Immature natural killer cell (primary cell): ENCODE data around the gene GDF15. TPM values are rescaled to one million over a fixed set of nuclear protein-coding genes. Genes with fewer than 3 reads are reported as not detected.
"Not testable (repeated sequence)": the region's sequence is repeated elsewhere in the genome, so short reads cannot be mapped to it uniquely, and the experiment has no call there.

Source experiments
- DNase-seq, 3 donors: peaks; one replicate each; pipeline ENCODE4 v3.0.0; 2022; ENCODE audit warnings: mixed read lengths in 1 of 3
- H3K27ac Mint-ChIP-seq, 6 donors: one replicate each; pipeline ENCODE4 v1.8.0; 2020; ENCODE audit warnings: mixed read lengths in 6 of 6, mild to moderate bottlenecking in 5 of 6, inconsistent platforms in 4 of 6, moderate library complexity in 3 of 6
- H3K27me3 Mint-ChIP-seq, 3 donors: one replicate each; pipeline ENCODE4 v1.8.0; 2020 to 2021; ENCODE audit warnings: low read depth in 3 of 3, mild to moderate bottlenecking in 3 of 3, mixed read lengths in 3 of 3, moderate library complexity in 3 of 3, inconsistent platforms in 1 of 3
- H3K36me3 Mint-ChIP-seq, 3 donors: one replicate each; pipeline ENCODE4 v1.8.0; 2020; ENCODE audit warnings: mixed read lengths in 3 of 3, inconsistent platforms in 2 of 3, mild to moderate bottlenecking in 2 of 3
- H3K4me1 Mint-ChIP-seq, 2 donors: one replicate each; pipeline ENCODE4 v1.8.0; 2020; ENCODE audit warnings: inconsistent platforms in 2 of 2, mild to moderate bottlenecking in 2 of 2, mixed read lengths in 2 of 2, moderate library complexity in 1 of 2
- H3K4me3 Mint-ChIP-seq, 5 donors: one replicate each; pipeline ENCODE4 v1.8.0; 2020; ENCODE audit warnings: mild to moderate bottlenecking in 5 of 5, mixed read lengths in 5 of 5, inconsistent platforms in 3 of 5, moderate library complexity in 3 of 5
- H3K9me3 Mint-ChIP-seq, 6 donors: one replicate each; pipeline ENCODE4 v1.8.0; 2020; ENCODE audit warnings: mild to moderate bottlenecking in 6 of 6, mixed read lengths in 6 of 6, inconsistent platforms in 4 of 6, moderate library complexity in 3 of 6
- polyA plus RNA-seq, 3 donors: library from polyadenylated mRNA; unstranded; fragments of 300-500 nt; fragmentation: Illumina TruSeq; gene quantifications; one replicate each; pipeline ENCODE4 v1.2.3, GENCODE V29; 2021

GDF15 gene
- polyA plus RNA-seq, 3 donors from 2014 or later, result not detected

DNA sequence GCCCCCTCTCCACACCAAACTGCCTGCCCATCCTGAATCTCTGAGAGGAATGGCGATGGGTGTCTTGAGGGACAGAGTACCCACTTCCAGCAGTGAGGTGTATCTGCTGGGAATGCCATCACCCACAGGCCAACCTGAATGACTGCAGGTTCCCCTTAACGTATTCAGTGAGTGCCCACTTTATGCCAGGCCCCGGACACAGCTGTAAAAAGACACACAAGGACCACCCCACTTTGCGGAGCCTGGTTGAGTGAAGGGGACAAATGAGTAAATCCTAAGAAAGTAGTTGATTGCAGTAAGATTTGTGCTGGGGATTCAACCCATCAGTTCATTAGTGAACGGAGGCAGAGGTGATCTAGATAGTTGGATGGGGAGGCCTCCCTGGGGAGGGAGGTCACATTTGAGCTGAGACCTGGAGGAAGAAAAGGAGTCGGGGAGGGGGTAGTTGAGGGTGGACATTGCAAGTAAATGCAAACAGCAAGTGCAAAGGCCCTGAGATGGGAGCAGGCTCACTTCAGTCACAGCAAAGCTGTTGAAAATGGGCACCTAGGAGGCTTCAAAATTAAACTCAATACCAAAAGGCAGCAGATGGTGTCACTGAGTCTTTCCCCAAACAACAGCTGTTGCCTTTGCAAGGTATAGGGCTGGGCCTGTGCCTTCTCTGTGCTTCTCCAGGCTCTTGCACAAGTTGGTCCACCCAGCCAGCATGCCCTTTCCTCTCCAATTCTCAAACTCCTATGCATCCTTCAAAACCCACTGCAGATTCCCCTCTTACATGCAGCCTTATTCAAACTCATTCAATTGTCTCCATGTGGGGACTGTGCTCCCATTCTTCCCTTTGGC lies 4.3 kb downstream of the GDF15 start:
- Mint-ChIP-seq H3K36me3 (peaks cover 0 to 4% (median 0%) of the 10 kb centered on the region in 3 donors), H3K9me3 (no peaks in the 10 kb centered on the region), H3K27me3 (peaks cover 0 to 14% (median 1%) of the 10 kb centered on the region in 3 donors), H3K27ac (peak overlapping the region in 1 of 6 donors; percentile 72), H3K4me3 (peak overlapping the region in 1 of 5 donors; percentile 49), H3K4me1 (peaks cover 14 to 16% of the 10 kb centered on the region in 2 donors)
- DNase-seq, result no peak

DNA sequence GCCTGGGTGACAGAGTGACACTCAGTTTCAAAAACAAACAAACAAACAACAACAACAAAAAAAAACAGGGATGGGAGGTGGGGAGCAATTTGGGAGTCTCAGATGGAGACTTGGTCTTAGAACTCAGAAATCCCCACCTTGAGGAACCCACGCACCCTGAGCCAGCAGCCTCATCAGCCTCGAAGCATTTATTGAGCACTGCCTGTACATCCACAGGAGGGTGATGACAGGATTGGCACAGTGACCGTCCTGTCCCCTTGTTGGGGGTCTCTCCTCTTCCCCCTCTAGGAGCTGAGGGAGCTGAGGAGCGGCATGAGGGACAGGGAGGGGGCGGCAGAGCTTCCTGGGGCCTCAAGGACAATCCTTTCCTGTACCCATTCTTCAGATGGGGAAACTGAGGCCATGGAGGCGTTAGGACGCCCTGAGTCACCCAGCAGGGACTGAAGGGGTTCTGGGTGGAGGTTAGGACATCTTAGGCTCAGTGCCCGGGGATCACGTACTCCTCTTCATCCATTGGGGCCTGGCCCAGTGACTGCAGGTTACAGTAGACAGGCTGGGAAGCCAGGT lies 5.6 kb downstream of the GDF15 start:
- no peaks in the 10 kb centered on the region for H3K9me3 Mint-ChIP-seq
- peaks cover 0 to 4% (median 0%) of the 10 kb centered on the region in 3 donors for H3K36me3 Mint-ChIP-seq
- peaks cover 0 to 9% (median 1%) of the 10 kb centered on the region in 3 donors for H3K27me3 Mint-ChIP-seq
- H3K27ac Mint-ChIP-seq, result no peak overlapping the region
- no peak for DNase-seq
- peaks cover 14 to 16% of the 10 kb centered on the region in 2 donors for H3K4me1 Mint-ChIP-seq
- H3K4me3 Mint-ChIP-seq, result no peak overlapping the region

DNA sequence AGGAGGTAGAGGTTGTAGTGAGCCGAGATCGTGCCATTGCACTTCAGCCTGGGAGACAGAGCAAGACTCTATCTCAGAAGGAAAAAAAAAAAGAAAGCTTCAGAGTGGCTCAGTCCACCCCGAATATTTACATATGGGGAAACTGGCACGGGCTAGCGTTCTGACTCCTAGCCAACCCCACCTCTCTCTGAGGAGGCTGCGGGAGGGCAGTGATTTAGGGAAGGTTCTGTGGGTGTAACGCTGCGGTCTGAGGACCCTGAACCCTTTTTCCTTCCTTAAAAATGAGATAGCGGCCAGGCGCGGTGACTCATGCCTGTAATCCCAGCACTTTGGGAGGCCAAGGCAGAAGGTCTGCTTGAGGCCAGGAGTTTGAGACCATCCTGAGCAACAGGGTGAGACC lies 6.5 kb downstream of the GDF15 start:
- H3K27me3 Mint-ChIP-seq, result peaks cover 0 to 7% (median 1%) of the 10 kb centered on the region in 3 donors
- H3K4me3 Mint-ChIP-seq, result no peak overlapping the region
- no peak for DNase-seq
- H3K9me3 Mint-ChIP-seq, result no peaks in the 10 kb centered on the region
- H3K36me3 Mint-ChIP-seq, result peaks cover 0 to 4% (median 0%) of the 10 kb centered on the region in 3 donors
- no peak overlapping the region for H3K27ac Mint-ChIP-seq
- H3K4me1 Mint-ChIP-seq, result peaks cover 11 to 21% of the 10 kb centered on the region in 2 donors

DNA sequence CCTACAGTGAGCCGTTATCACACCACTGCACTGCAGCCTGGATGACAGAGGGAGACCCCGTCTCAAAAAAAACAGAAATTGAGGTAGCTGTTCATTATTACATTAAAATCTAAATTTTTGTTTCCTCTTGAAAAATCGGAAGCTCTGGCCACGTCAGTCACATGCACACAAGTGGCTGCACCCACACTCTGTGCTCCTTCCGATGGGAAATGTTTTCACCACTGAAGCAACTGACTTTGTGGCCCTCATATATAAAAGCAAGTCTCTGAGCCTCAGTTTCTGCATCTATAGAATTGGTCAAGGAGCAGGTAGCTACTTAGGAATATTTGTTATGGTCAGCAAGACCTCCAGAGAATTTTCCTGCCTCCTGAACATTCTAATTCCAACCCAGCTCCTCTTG lies 7.0 kb downstream of the GDF15 start:
- no peak overlapping the region for H3K4me3 Mint-ChIP-seq

DNA sequence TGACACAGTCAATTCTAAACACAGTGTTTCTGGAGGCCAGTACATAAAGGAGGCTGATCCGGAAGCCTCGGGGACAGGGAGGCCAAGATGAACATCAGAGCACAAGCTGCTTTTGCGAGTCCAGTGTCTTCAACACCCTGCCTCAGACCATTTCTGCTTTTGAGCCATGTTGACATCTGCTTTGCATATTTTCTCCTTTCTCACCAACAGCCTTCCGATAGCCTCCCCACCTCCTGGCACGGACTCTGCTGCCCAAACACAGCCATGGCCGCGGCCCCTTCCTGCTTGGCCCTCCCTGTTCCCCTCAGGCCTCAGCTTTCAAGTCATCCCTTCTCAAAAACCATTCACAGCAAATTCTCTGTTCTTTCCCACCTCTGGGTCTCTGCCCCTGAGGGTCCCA lies 7.9 kb downstream of the GDF15 start:
- H3K36me3 Mint-ChIP-seq, result peaks cover 0 to 4% (median 0%) of the 10 kb centered on the region in 3 donors
- peak overlapping the region in 1 of 6 donors; percentile 6 for H3K27ac Mint-ChIP-seq
- H3K4me1 Mint-ChIP-seq, result peaks cover 5 to 16% of the 10 kb centered on the region in 2 donors
- no peak overlapping the region for H3K4me3 Mint-ChIP-seq
- H3K9me3 Mint-ChIP-seq, result no peaks in the 10 kb centered on the region
- peaks cover 0 to 6% (median 1%) of the 10 kb centered on the region in 3 donors for H3K27me3 Mint-ChIP-seq
- no peak for DNase-seq

More for the DNA sequence above, 7.0 kb downstream of the GDF15 start:
- H3K27ac Mint-ChIP-seq, result no peak overlapping the region
- peaks cover 10 to 22% of the 10 kb centered on the region in 2 donors for H3K4me1 Mint-ChIP-seq
- H3K36me3 Mint-ChIP-seq, result peaks cover 0 to 4% (median 0%) of the 10 kb centered on the region in 3 donors
- H3K27me3 Mint-ChIP-seq, result peaks cover 0 to 10% (median 1%) of the 10 kb centered on the region in 3 donors
- DNase-seq, result no peak
- H3K9me3 Mint-ChIP-seq, result no peaks in the 10 kb centered on the region

DNA sequence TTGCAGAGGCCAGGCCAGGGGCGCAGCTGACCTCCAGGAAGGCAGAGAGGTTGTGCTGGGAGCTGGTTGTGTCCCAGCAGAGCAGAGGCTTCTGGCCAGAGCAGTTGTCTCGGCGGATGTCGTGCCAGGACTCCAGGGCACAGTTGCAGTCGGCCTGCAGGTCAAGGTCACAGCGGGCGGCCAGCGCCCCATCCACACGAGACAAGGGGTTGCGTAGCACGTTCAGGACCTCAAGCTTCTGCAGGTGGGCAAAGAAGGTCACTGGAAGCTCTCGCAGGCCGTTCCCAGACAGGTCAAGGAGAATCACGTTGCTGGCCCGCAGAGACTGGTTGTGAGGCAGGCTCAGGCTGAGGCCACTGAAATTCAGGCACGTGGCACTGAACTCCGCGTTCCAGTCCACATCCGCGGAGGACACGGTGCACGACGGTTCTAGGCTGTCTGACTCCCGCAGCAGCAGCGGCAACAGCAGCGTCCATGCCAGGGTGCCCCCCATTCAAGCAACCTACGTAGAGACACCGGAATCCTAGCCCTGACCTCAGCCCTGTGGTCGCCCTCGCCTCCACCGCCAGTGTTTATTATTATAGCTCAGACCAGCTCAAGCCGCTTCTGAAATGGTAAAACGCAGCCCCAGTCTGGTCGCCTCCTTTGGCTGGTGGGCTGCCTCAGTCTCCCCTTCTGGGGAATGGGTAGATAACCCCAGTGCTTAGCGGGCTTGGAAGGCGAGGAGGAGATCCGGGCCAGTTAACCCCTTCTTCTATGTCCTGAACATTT lies 10.7 kb downstream of the GDF15 start:
- peak overlapping the region in 1 of 6 donors; percentile 74 for H3K27ac Mint-ChIP-seq
- H3K9me3 Mint-ChIP-seq, result no peaks in the 10 kb centered on the region
- H3K4me1 Mint-ChIP-seq, result peaks cover 5 to 13% of the 10 kb centered on the region in 2 donors
- H3K36me3 Mint-ChIP-seq, result no peaks in the 10 kb centered on the region
- H3K4me3 Mint-ChIP-seq, result peak overlapping the region; percentile 44 to 68 (median 64)
- DNase-seq, result peak in 2 of 3 donors; percentile 41 to 43
- H3K27me3 Mint-ChIP-seq, result peaks cover 0 to 3% (median 0%) of the 10 kb centered on the region in 3 donors

DNA sequence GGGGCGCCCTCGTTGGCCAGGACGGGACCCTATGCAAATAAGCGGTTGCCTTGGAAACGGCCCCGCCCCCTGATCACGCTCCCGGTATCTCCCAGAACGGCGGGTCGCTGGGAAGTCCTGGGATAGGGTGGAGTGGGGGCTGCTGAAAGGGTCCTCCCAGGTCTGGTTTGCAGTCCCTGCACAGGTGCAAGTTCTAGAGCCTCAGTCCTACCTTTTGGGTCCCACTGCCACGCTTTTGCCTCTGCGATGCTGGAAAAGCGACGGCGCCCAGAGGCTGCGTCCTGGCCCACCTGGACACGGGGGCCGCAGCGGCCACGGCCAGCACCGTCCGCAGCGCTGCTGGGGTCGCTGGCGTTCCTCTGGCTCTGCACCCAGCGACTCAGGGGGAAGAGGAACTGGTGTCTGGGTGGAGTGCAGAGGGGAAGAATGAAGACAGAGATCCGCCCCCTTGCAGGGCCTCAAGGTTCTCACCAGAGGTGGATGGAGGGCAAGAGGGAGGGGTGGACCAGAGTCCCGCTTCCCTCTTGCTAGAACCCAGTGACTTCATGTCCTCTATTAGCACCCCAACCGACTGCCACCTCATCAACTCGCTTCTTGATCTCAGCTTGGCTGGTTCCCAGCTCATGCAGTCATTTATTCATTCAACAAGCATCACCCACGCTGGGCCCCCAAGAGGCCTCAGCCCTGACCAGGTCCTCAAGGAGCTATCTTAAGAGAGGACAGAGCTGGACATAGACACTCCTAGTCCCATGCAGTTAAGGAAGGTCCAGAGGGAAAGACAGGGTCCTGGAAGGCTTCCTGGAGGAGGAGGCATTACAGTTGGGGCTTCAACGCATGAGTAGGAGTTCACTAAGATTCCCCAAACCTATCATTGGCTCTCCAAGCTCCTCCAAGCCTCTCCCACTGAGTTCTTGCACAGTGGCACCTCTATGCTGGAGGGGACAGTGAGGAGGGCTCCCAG lies 11.6 kb downstream of the GDF15 start, which contains the start of gene LRRC25:
LRRC25 (minus strand) TSS at position 381 of the 961 bp plus-strand sequence. CDS start 659 bp downstream, outside the sequence.
- Mint-ChIP-seq H3K36me3 (no peaks in the 10 kb centered on the region), H3K27ac (peak within 1 kb of the TSS in 1 of 6 donors; percentile 74), H3K4me3 (peak within 1 kb of the TSS; percentile 44 to 68 (median 64)), H3K9me3 (no peaks in the 10 kb centered on the region), H3K27me3 (peaks cover 0 to 3% (median 0%) of the 10 kb centered on the region in 3 donors), H3K4me1 (peaks cover 5 to 13% of the 10 kb centered on the region in 2 donors)
- peak in 2 of 3 donors; percentile 29 to 33 for DNase-seq

DNA sequence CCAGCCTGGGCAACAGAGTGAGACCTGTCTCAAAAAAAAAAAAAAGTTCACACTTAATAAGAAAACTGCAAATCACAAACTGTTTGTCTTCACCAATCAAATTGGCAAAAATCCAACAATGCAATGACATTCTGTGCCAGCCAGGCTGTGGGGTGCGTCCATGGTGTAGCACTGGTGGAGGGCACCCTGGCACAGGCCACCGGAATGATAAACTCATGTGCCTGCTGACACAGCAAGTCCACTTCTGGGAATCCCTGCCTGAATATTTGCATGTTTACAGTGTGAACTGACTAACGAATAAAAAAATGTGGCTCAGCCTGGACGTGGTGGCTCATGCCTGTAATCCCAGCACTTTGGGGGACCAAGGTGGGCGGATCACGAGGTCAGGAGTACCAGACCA lies 13.1 kb downstream of the GDF15 start:
- Mint-ChIP-seq H3K27me3 (peaks cover 1 to 7% (median 2%) of the 10 kb centered on the region in 3 donors), H3K4me3 (no peak overlapping the region), H3K4me1 (peaks cover 5 to 12% of the 10 kb centered on the region in 2 donors), H3K36me3 (no peaks in the 10 kb centered on the region), H3K27ac (no peak overlapping the region), H3K9me3 (no peaks in the 10 kb centered on the region)
- no peak for DNase-seq

- H3K36me3 Mint-ChIP-seq, result no peaks in the 10 kb centered on the region
- H3K27me3 Mint-ChIP-seq, result peaks cover 1 to 7% (median 4%) of the 10 kb centered on the region in 3 donors
- no peak overlapping the region for H3K4me3 Mint-ChIP-seq
- H3K9me3 Mint-ChIP-seq, result no peaks in the 10 kb centered on the region
- peaks cover 5 to 11% of the 10 kb centered on the region in 2 donors for H3K4me1 Mint-ChIP-seq
- no peak for DNase-seq
- H3K27ac Mint-ChIP-seq, result peak overlapping the region in 1 of 6 donors; percentile 17
These were observed 15.7 kb downstream of the GDF15 start for GRCh38 chr19:18401580-18402112.

GRCh38 chr19:18402455-18403248 lies 16.7 kb downstream of the GDF15 start:
- not testable (repeated sequence) for H3K4me3 Mint-ChIP-seq

DNA sequence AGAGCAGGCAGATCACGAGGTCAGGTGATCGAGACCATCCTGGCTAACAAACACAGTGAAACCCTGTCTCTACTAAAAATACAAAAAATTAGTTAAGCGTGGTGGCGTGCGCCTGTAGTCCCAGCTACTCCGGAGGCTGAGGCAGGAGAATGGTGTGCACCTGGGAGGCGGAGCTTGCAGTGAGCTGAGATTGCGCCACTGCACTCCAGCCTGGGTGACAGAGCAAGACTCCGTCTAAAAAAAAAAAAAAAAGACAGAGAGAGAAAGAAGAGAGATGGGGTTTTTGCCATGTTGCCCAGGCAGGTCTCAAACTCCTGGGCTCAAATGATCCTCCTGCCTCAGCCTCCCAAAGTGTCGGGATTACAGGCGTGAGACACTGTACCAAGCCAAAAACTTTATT lies 19.8 kb downstream of the GDF15 start:
- not testable (repeated sequence) for H3K36me3 Mint-ChIP-seq, H3K4me3 Mint-ChIP-seq, H3K9me3 Mint-ChIP-seq, H3K27me3 Mint-ChIP-seq, H3K27ac Mint-ChIP-seq, DNase-seq, H3K4me1 Mint-ChIP-seq

More at GRCh38 chr19:18402455-18403248, 16.7 kb downstream of the GDF15 start:
- not testable (repeated sequence) for H3K27ac Mint-ChIP-seq, H3K9me3 Mint-ChIP-seq, H3K27me3 Mint-ChIP-seq, H3K4me1 Mint-ChIP-seq, DNase-seq, H3K36me3 Mint-ChIP-seq

GRCh38 chr19:18406749-18407148 lies 20.8 kb downstream of the GDF15 start:
- Mint-ChIP-seq H3K9me3 (no peaks in the 10 kb centered on the region), H3K27me3 (peaks cover 4 to 10% (median 9%) of the 10 kb centered on the region in 3 donors), H3K36me3 (no peaks in the 10 kb centered on the region), H3K4me3 (no peak overlapping the region), H3K4me1 (peaks cover 7 to 9% of the 10 kb centered on the region in 2 donors), H3K27ac (no peak overlapping the region)
- DNase-seq, result no peak
